Measurements from ENCODE around the gene TSPEAR. TPM values are rescaled to one million over a fixed set of nuclear protein-coding genes. Genes with fewer than 3 reads are reported as not detected.

The TSPEAR gene
- total RNA-seq, 1 experiment from 2014 or later, result not detected

GRCh38 chr21:44519346-44520325 is 191.7 kb downstream of the TSPEAR start:
- no peak overlapping the region for H3K4me3 ChIP-seq
- no peaks in the 10 kb centered on the region for H3K4me1 ChIP-seq
- H3K27me3 ChIP-seq, result no peaks in the 10 kb centered on the region
- no peak overlapping the region for H3K27ac ChIP-seq
- no peak for DNase-seq
- 0 out of 2 replicates have a peak, but pooled peaks cover 4% of the 10 kb centered on the region for H3K9me3 ChIP-seq (replicated peaks)
- no peaks in the 10 kb centered on the region for H3K36me3 ChIP-seq

DNA sequence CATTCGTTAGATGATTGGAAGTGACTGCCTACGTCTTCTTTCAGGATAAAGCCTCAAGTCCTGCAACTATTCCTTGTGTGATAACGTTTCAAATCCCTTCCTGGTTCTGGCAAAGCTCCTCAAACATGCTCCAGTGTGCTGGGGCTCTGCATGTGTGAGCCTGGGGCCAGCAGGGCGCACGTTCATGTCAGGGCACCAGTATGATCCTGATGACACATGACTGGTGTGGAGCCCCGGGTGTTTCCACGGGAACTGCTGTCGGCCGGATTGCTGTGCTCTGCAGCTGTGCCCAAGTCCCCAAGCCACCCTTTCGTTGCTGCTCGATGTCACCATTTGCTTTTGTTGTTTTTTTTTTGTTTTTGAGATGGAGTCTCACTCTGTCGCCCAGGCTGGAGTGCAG is 192.7 kb downstream of the TSPEAR start:
- DNase-seq, result no peak
- Histone ChIP-seq H3K4me1 (no peaks in the 10 kb centered on the region), H3K27me3 (no peaks in the 10 kb centered on the region), H3K9me3 (replicated peaks) (0 out of 2 replicates have a peak, but pooled peaks cover under 1% of the 10 kb centered on the region), H3K27ac (no peak overlapping the region), H3K36me3 (no peaks in the 10 kb centered on the region), H3K4me3 (no peak overlapping the region)

GRCh38 chr21:44517175-44517899 is 194.0 kb downstream of the TSPEAR start:
- Histone ChIP-seq H3K4me1 (no peaks in the 10 kb centered on the region), H3K36me3 (no peaks in the 10 kb centered on the region), H3K4me3 (no peak overlapping the region), H3K27me3 (no peaks in the 10 kb centered on the region), H3K9me3 (replicated peaks) (no peaks in the 10 kb centered on the region), H3K27ac (no peak overlapping the region)
- DNase-seq, result peak; percentile 20 to 23

DNA sequence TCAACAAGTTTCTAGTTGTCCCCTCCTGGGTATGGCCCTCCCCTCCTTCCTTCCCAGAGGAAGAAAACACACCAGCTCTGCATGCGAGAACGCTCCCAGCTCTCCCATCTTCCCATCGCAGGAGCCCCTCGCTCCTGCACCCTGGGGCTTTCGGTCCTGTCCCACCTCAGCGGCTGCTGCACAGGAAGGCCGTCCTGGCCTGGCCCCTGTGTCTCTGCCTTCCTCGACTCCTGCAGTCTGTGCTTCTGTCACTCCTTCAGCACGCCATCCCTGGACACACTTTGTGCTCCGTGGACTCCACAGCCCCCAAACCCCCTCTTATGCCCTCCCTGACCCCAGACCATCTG is 194.6 kb downstream of the TSPEAR start:
- no peak overlapping the region for H3K27ac ChIP-seq
- no peaks in the 10 kb centered on the region for H3K27me3 ChIP-seq
- DNase-seq, result no peak
- no peaks in the 10 kb centered on the region for H3K4me1 ChIP-seq
- no peak overlapping the region for H3K4me3 ChIP-seq
- H3K36me3 ChIP-seq, result no peaks in the 10 kb centered on the region
- no peaks in the 10 kb centered on the region for H3K9me3 ChIP-seq (replicated peaks)

DNA sequence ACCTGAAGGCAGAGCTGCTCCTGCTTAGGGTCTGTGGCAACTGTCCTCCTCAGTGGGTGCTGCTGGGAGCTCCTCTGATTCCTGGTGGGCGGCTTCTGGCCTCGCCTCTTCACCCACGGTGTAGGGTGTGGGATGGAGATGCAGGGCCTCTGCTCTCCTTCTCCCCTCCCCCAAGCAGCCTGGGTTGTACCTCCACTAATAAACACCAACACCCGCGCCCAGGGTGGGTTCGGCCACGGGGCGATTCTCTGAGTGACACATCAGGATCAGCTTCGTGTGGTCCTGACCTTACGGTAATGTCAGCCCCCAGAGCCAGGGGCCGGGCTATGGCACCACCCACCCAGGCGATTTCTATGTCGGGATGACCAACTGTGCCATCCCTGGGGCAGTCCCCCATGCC is 195.0 kb downstream of the TSPEAR start:
- Histone ChIP-seq H3K4me1 (no peaks in the 10 kb centered on the region), H3K27me3 (no peaks in the 10 kb centered on the region), H3K27ac (no peak overlapping the region), H3K4me3 (no peak overlapping the region), H3K36me3 (no peaks in the 10 kb centered on the region), H3K9me3 (replicated peaks) (no peaks in the 10 kb centered on the region)
- no peak for DNase-seq

DNA sequence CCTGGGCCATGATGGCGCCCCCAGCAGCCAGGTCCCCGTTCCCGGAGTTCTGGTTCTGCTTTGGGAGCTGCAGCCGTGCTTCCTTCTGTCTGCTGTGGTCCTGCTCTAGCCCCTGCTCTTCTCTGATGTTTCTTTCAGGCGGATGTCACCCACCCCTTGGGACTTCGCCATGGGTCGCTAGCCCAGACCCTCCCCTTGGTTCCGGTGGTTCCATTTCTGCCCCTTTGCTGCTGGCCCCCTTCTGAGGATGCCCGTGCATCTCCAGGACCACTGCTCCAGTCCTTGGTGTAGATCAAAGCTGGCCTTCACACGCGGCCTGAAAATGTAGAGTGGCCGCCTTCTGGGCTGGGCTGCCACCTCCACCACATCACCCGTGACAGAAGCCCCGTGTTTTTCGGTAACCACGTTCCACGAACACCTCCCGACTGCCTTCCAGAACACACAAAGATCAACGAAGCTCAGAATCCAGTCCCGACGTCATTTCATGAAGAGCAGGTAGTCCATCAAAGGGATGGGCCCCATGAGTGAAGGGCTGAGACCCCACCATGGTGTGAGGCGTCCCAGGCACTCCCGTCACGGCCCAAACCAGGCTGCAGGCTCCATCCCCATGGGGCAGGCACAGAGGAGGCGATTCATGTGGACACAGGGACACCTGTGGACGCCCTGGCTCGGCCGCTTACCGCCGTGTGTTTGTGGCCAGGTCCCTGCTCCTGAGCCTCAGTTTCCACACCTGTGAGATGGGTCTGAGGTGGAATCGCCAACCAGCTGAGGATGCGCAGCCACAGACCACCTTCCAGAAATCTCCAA is 195.8 kb downstream of the TSPEAR start:
- H3K36me3 ChIP-seq, result no peaks in the 10 kb centered on the region
- no peaks in the 10 kb centered on the region for H3K9me3 ChIP-seq (replicated peaks)
- H3K27ac ChIP-seq, result no peak overlapping the region
- H3K27me3 ChIP-seq, result no peaks in the 10 kb centered on the region
- H3K4me3 ChIP-seq, result no peak overlapping the region
- DNase-seq, result no peak
- no peaks in the 10 kb centered on the region for H3K4me1 ChIP-seq

DNA sequence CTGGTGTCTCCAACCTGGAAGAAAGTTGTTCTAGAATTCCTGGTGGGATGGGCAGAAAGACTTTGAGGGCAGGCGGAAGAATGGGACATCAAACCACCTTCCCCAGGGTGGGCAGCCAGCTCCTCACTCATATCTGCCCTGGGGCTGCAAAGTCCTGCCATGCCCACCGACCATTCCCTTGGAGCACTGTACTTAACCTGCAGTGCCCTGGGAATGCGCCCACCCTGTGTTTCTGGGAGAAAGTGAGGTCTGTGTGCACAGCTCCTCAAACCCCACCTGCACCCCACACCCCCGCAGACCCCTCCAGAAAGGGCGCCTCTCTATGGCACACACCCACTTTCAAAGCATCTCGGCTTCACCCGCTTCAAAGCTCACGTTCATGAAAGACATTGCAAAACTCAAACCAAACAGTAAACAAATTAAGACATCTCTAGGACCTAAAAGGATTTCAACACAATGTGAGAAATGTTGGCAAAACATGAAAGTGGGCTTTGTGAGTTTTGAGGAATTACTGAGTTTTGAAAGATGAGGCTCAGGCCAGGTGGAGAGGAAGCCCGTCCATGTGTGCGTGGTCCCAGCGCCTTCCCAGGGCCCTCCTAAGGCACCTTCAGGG is 196.5 kb downstream of the TSPEAR start:
- no peak for DNase-seq
- H3K27me3 ChIP-seq, result no peaks in the 10 kb centered on the region
- no peaks in the 10 kb centered on the region for H3K36me3 ChIP-seq
- H3K9me3 ChIP-seq (replicated peaks), result no peaks in the 10 kb centered on the region
- no peak overlapping the region for H3K4me3 ChIP-seq
- no peaks in the 10 kb centered on the region for H3K4me1 ChIP-seq
- H3K27ac ChIP-seq, result no peak overlapping the region

GRCh38 chr21:44514218-44514520 is 197.2 kb downstream of the TSPEAR start:
- no peak for DNase-seq
- no peak overlapping the region for H3K27ac ChIP-seq
- H3K4me3 ChIP-seq, result no peak overlapping the region
- no peaks in the 10 kb centered on the region for H3K4me1 ChIP-seq
- H3K27me3 ChIP-seq, result no peaks in the 10 kb centered on the region
- no peaks in the 10 kb centered on the region for H3K36me3 ChIP-seq
- H3K9me3 ChIP-seq (replicated peaks), result no peaks in the 10 kb centered on the region

GRCh38 chr21:44513389-44514217 is 197.8 kb downstream of the TSPEAR start:
- H3K27ac ChIP-seq, result no peak overlapping the region
- no peak for DNase-seq
- no peak overlapping the region for H3K4me3 ChIP-seq
- H3K9me3 ChIP-seq (replicated peaks), result no peaks in the 10 kb centered on the region
- no peaks in the 10 kb centered on the region for H3K36me3 ChIP-seq
- H3K27me3 ChIP-seq, result no peaks in the 10 kb centered on the region
- H3K4me1 ChIP-seq, result no peaks in the 10 kb centered on the region

DNA sequence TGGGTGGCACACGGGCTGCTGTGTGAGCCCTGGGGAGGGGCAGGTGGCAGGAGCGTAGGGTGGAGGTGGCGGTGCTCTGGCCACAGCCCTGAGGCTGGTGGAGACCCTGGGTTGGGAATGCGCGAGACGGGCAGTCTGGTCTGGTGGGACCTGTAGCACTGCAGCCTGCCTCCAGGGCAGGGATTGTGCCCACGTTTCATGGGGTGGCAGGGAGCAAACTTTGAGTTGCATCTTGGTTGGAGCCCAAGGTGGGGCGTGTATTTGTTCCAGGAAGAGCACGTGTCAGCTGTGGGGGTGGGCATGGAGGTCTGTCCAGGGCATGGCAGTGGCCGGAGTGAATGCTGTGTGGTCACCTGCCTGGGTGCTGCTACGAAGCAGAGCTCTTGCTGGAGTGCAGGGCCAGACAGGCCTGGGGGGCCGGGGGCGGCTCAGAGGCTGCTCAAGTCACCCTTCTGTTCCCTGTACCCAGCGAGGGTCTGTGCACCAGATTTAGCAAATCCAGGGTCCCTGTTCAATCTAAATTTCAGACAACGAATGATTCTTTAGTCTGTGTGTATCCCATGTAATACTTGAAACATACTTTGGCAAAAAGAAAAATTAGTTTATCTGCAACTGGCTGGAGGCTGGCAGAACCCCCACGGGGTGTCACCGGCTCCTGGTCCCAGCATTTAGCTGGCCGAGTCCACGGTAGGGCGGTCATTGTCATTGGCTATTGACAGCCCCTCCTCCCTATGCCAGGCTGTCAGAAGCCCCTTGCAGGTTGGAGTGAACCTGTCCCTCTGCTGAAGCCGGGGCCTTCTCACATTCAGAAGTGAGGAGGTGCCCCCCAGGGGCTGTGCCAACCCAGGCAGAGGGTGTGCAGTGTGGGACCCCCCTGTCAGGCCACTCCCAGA is 198.6 kb downstream of the TSPEAR start:
- Histone ChIP-seq H3K27ac (no peak overlapping the region), H3K4me3 (no peak overlapping the region), H3K27me3 (no peaks in the 10 kb centered on the region), H3K9me3 (replicated peaks) (no peaks in the 10 kb centered on the region), H3K4me1 (no peaks in the 10 kb centered on the region), H3K36me3 (no peaks in the 10 kb centered on the region)
- DNase-seq, result no peak

DNA sequence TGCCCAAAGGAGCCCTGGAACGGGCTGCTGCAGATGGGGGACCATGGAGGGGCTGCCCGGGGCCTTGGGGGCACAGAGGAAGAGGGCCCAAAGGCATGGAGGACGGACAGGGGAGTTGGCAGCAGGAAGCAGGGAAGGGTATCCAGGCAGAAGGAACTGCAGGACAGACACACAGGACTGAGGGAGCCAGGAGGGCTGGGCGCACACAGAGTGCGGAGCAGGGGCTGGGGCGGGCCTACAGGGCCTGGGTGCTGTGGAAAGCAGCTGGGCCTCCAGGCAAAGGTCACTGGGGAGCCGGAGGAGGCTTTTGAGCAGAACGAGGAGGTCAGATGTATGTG is 199.5 kb downstream of the TSPEAR start:
- Histone ChIP-seq H3K9me3 (replicated peaks) (no peaks in the 10 kb centered on the region), H3K4me1 (no peaks in the 10 kb centered on the region), H3K4me3 (no peak overlapping the region), H3K27me3 (no peaks in the 10 kb centered on the region), H3K27ac (no peak overlapping the region), H3K36me3 (no peaks in the 10 kb centered on the region)
- DNase-seq, result no peak

DNA sequence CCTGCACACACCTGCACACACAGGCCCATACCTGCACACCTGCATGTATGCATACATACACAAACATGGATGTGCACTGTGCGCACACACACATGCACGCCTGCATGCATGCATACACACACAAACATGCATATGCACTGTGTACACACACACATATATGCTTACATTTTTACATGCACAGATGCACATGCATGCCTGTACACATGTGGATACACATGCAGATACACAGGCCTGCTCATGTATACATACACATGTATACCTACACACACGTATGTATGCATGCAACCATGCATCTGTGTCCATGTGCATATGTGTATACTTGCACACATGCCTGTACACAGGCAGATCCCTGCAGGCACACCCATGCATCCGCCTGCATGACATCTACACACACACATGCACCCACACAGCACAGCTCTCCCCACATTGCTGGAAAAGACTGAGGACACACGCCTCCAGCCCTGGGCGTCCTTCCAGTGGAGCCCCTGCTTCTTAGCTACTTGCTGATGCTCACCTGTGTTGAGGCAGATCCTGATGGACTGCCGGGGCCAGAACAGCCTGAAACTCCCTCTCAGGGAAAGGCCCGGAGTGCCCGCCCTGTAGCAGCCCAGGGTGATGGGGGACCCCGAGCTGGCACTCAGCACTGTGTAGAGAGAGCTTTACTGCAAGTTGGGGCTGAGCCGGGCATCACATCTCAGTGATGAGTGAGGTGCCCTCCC is 200.0 kb downstream of the TSPEAR start:
- no peak for DNase-seq
- Histone ChIP-seq H3K4me1 (no peaks in the 10 kb centered on the region), H3K27me3 (no peaks in the 10 kb centered on the region), H3K27ac (no peak overlapping the region), H3K4me3 (no peak overlapping the region), H3K9me3 (replicated peaks) (no peaks in the 10 kb centered on the region), H3K36me3 (no peaks in the 10 kb centered on the region)
